PFSK-1 (cell line): Measurements from ENCODE around the gene ANTXR1.

Experiments used
- FOXP2 ChIP-seq: optimal IDR thresholded peaks from 2 replicates; pipeline ENCODE3; 2011; ENCODE audit warnings: borderline replicate concordance, control low read depth, inconsistent platforms; ENCODE audit not compliant: insufficient read depth; ENCODE audit errors: extremely low read length, extremely low read depth
- POLR2AphosphoS5 ChIP-seq: IDR thresholded peaks from 2 replicates; pipeline ENCODE4 v1.6.1; 2012; ENCODE audit warnings: low read depth, mild to moderate bottlenecking, control low read depth, low read length, moderate library complexity
- REST ChIP-seq, 2 experiments: IDR thresholded peaks; 2 replicates each; pipeline versions ENCODE4 v1.6.1 to v1.8.0; 2011 to 2012; ENCODE audit warnings: low read depth in 2 of 2, low read length in 2 of 2, control low read depth in 1 of 2, inconsistent platforms in 1 of 2, mild to moderate bottlenecking in 1 of 2, moderate library complexity in 1 of 2; ENCODE audit not compliant: insufficient read depth in 1 of 2
- SIN3A ChIP-seq: IDR thresholded peaks from 2 replicates; pipeline ENCODE4 v1.6.1; 2012; ENCODE audit warnings: mild to moderate bottlenecking, low read length, moderate library complexity, borderline replicate concordance; ENCODE audit not compliant: insufficient read depth
- TAF1 ChIP-seq: IDR thresholded peaks from 2 replicates; pipeline ENCODE4 v1.6.1; 2012; ENCODE audit warnings: low read length, control low read depth, borderline replicate concordance; ENCODE audit not compliant: insufficient read depth

The ANTXR1 gene

DNA sequence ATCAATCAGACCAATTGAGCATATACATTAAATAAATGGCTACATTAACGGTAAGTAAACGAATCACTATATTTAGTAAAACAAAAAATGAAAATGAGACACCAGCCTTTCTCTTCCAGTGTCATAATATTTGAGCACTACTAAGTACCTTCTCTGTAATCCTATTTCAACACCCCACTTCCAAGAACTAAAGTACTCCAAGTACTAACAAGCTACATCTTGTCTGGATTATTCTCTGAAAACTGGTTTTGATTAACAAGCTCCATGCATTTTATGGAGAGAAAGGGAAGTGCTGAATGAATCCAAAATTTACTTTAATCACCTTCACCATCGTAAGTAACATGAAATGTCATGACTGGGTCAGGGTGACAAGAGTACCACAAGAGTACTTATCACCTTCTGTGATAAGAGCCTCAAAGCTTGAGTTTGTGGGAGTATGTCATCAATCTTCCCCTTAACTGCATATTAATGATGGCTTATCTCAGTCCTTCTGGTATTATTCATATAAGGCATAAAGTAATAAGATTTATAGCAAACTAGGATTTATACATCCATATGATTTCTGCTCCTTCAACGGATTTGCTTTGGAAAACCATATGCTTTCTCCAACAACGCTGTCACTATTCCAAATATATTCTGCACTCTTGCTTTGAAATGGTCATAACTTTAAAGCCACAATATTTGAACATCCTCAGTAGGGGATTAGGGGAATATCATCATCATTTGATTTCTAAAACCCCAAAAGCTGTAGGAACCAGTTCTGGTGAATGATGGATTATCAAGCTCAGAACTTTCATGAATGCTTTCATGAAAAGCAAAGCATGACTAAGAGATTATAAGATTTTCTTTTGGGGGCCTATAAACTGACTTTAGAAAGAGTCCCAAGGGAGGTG lies 127.0 kb downstream of the ANTXR1 start:
- no peak for TF ChIP-seq SIN3A
- TF ChIP-seq REST (IDR thresholded peaks at IDR 0.05; ENCODE audit: insufficient read depth in 1 of 2, low read depth in 2 of 2, low read length in 2 of 2): no peak
- no peak for TF ChIP-seq FOXP2
- no peak for TF ChIP-seq POLR2AphosphoS5
- TF ChIP-seq TAF1: no peak

DNA sequence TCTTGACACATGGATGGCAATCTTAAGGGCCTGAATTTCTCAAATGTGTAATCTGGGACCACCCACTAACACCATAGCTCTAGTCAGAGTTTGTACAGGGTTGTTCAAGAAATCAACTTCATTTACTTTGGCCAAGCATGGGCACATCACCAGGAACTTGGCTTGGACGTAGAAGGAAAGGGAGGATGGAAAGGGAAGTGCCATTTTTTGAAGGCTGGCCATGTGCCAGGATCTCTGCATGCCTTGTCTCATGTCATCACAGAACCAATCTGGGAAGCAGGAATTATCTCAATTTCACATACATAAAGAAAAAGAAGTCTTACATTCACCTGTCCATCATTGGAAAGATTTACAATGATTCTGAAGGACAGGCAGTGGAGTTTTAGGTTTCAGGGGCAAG lies 128.1 kb downstream of the ANTXR1 start:
- TF ChIP-seq TAF1: no peak
- no peak for TF ChIP-seq REST (IDR thresholded peaks at IDR 0.05; ENCODE audit: insufficient read depth in 1 of 2, low read depth in 2 of 2, low read length in 2 of 2)
- TF ChIP-seq FOXP2: no peak
- no peak for TF ChIP-seq POLR2AphosphoS5
- TF ChIP-seq SIN3A: no peak

DNA sequence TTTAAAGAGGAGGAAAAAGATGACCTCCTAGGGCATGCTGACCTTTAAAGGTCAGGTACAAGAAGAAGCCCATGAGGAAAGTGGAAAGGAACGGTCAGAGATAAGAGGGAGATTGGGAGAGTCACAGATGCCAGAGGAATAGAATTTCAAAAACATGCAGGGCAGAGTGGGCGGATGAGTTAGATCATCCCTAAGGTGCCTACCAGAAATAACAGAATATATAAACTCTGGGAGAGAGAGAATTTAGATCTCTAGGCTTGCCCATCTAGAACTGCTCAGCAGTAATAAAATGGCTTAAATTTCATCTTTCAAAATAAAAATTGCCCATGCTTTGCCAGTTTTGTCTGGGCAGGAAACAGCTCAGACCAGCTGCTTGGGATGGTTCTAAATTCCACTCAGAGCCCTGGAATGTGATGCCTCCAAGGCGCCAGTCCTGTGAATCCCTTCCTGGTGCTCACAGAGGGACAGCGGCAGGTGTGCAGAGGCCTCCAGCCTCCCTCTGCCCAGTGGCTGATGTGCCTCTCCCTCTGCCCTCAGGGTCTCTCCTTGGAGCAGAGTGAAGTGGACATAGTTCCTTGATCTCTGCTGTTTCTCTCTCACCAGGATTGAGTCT lies 130.9 kb downstream of the ANTXR1 start:
- TF ChIP-seq TAF1 (no peak), SIN3A (no peak), REST (IDR thresholded peaks at IDR 0.05; ENCODE audit: insufficient read depth in 1 of 2, low read depth in 2 of 2, low read length in 2 of 2) (no peak), POLR2AphosphoS5 (no peak), FOXP2 (no peak)

DNA sequence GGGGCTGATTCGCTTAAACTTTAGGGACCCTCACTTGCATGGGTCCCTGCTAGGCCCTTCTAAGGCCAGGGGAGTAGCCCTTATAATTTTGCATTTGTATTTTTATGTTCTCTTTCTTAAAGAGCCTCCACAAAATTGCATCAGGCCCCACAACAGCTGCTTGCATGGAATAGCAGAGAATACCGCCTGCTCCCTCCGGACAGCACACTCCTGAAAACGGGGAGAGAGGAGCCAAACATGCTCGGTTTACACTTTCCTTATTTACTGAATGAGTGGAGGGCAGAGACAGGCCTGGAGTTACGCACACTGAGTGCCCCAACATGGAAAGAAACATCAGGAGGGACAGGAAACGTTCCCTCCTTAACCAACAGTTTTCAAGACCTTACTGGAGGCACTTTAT lies 132.2 kb downstream of the ANTXR1 start:
- TF ChIP-seq TAF1 (no peak), REST (IDR thresholded peaks at IDR 0.05; ENCODE audit: insufficient read depth in 1 of 2, low read depth in 2 of 2, low read length in 2 of 2) (no peak), SIN3A (no peak), POLR2AphosphoS5 (no peak), FOXP2 (no peak)
